Neural crest cell (in vitro differentiated cells): ENCODE measurements around the gene NPAS1. TPM values are rescaled to one million over a fixed set of nuclear protein-coding genes. Genes with fewer than 3 reads are reported as not detected.

Source experiments
- DNase-seq: peaks from one replicate; pipeline ENCODE4 v3.0.0; 2021; ENCODE audit warnings: low read depth, mixed read lengths, low spot score
- H3K27ac Mint-ChIP-seq: one replicate; pipeline ENCODE4 v1.8.0; 2021; ENCODE audit warnings: mild to moderate bottlenecking, mixed read lengths; ENCODE audit not compliant: unreplicated experiment
- H3K27me3 Mint-ChIP-seq: 2 replicates; pipeline ENCODE4 v1.8.0; 2021; ENCODE audit warnings: low read depth, mild to moderate bottlenecking, mixed read lengths
- H3K36me3 Mint-ChIP-seq: 2 replicates; pipeline ENCODE4 v1.8.0; 2021; ENCODE audit warnings: low read depth, mild to moderate bottlenecking, mixed read lengths
- H3K4me1 Mint-ChIP-seq: 2 replicates; pipeline ENCODE4 v1.8.0; 2021; ENCODE audit warnings: mixed read lengths
- H3K4me3 Mint-ChIP-seq: one replicate; pipeline ENCODE4 v1.8.0; 2021; ENCODE audit warnings: mild to moderate bottlenecking, mixed read lengths
- H3K9me3 Mint-ChIP-seq: 2 replicates; pipeline ENCODE4 v1.8.0; 2021; ENCODE audit warnings: mixed read lengths
- CTCF ChIP-seq: fragments of 200-600 bp; sonication (generic); conservative IDR thresholded peaks from 2 replicates; pipeline ENCODE4 v1.5.0; 2021; ENCODE audit warnings: antibody characterized with exemption, mild to moderate bottlenecking
- long read RNA-seq: library from polyadenylated mRNA; unstranded; transcript quantifications from one replicate; pipeline ENCODE4 v2.0.0, GENCODE V29; 2020
- total RNA-seq: library from RNA; stranded (reverse); gene quantifications from 2 replicates; pipeline ENCODE4 v1.2.1, GENCODE V29; 2021

The NPAS1 gene
- total RNA-seq: 1.5 and 1.9 TPM in 2 replicates
- long read RNA-seq: 0 reads

- peaks cover 13% of the 10 kb centered on the region for H3K4me1 Mint-ChIP-seq
- H3K9me3 Mint-ChIP-seq: no peaks in the 10 kb centered on the region
- no peak for TF ChIP-seq CTCF
- H3K36me3 Mint-ChIP-seq: no peaks in the 10 kb centered on the region
- DNase-seq: no peak
- no peak within 1 kb of the TSS for H3K27ac Mint-ChIP-seq
- peak within 1 kb of the TSS; percentile 64 for H3K4me3 Mint-ChIP-seq
- peaks cover 71% of the 10 kb centered on the region for H3K27me3 Mint-ChIP-seq
Measured at GRCh38 chr19:47019431-47020041, at the start of gene NPAS1. Gene NPAS1 (plus strand): TSS chr19:47019837. CDS start chr19:47021048, 1,211 bp downstream.

GRCh38 chr19:46970815-46971214 is 48.8 kb upstream of the NPAS1 start:
- DNase-seq: no peak
- TF ChIP-seq CTCF: no peak
- H3K27ac Mint-ChIP-seq: peak overlapping the region; percentile 91
- no peaks in the 10 kb centered on the region for H3K9me3 Mint-ChIP-seq
- H3K4me1 Mint-ChIP-seq: peaks cover 52% of the 10 kb centered on the region
- H3K36me3 Mint-ChIP-seq: peaks cover 4% of the 10 kb centered on the region
- no peak overlapping the region for H3K4me3 Mint-ChIP-seq
- no peaks in the 10 kb centered on the region for H3K27me3 Mint-ChIP-seq

- H3K27me3 Mint-ChIP-seq: no peaks in the 10 kb centered on the region
- peaks cover 57% of the 10 kb centered on the region for H3K4me1 Mint-ChIP-seq
- H3K36me3 Mint-ChIP-seq: no peaks in the 10 kb centered on the region
- no peaks in the 10 kb centered on the region for H3K9me3 Mint-ChIP-seq
- no peak for TF ChIP-seq CTCF
- H3K4me3 Mint-ChIP-seq: no peak overlapping the region
- H3K27ac Mint-ChIP-seq: no peak overlapping the region
- DNase-seq: no peak
Measured at GRCh38 chr19:46972311-46972710, 47.3 kb upstream of the NPAS1 start.

- H3K9me3 Mint-ChIP-seq: no peaks in the 10 kb centered on the region
- no peaks in the 10 kb centered on the region for H3K36me3 Mint-ChIP-seq
- H3K4me3 Mint-ChIP-seq: no peak overlapping the region
- H3K27me3 Mint-ChIP-seq: no peaks in the 10 kb centered on the region
- H3K4me1 Mint-ChIP-seq: peaks cover 57% of the 10 kb centered on the region
- no peak for TF ChIP-seq CTCF
- DNase-seq: no peak
- no peak overlapping the region for H3K27ac Mint-ChIP-seq
Measured at GRCh38 chr19:46974181-46974580, 45.5 kb upstream of the NPAS1 start.

- no peaks in the 10 kb centered on the region for H3K36me3 Mint-ChIP-seq
- DNase-seq: no peak
- no peak for TF ChIP-seq CTCF
- peaks cover 53% of the 10 kb centered on the region for H3K4me1 Mint-ChIP-seq
- no peaks in the 10 kb centered on the region for H3K9me3 Mint-ChIP-seq
- H3K27ac Mint-ChIP-seq: peak overlapping the region; percentile 27
- no peak overlapping the region for H3K4me3 Mint-ChIP-seq
- no peaks in the 10 kb centered on the region for H3K27me3 Mint-ChIP-seq
Measured at GRCh38 chr19:46975011-46975924, 44.4 kb upstream of the NPAS1 start.
